ENCODE results near the gene RHBDF1.

GRCh38 chr16:89391-90302 is 17.2 kb upstream of the RHBDF1 start:
- TF ChIP-seq ARNTL (CRISPR knock-in tag; IDR thresholded peaks at IDR 0.05; ENCODE audit: borderline replicate concordance, low read depth) (no peak), ZFP30 (CRISPR knock-in tag; IDR thresholded peaks at IDR 0.05) (no peak), PATZ1 (CRISPR knock-in tag; IDR thresholded peaks at IDR 0.05; ENCODE audit: borderline replicate concordance) (no peak), CSRNP3 (CRISPR knock-in tag; IDR thresholded peaks at IDR 0.05) (no peak), ZC3H10 (CRISPR knock-in tag; IDR thresholded peaks at IDR 0.05) (no peak), ZNF565 (CRISPR knock-in tag; conservative IDR thresholded peaks at IDR 0.05; ENCODE audit: low read depth) (no peak), PPARA (CRISPR knock-in tag; IDR thresholded peaks at IDR 0.05; ENCODE audit: borderline replicate concordance) (no peak), TCF4 (CRISPR knock-in tag; IDR thresholded peaks at IDR 0.05; ENCODE audit: borderline replicate concordance) (no peak), SNAI2 (CRISPR knock-in tag; IDR thresholded peaks at IDR 0.05) (no peak), ESRRG (CRISPR knock-in tag; IDR thresholded peaks at IDR 0.05) (no peak)
